HG03159 (cell line): Measurements from ENCODE around the gene DNMT3B.
A peak's percentile ranks its signal among the peaks of the same experiment; 100 is the strongest.
"Not testable (repeated sequence)": the region's sequence is repeated elsewhere in the genome, so short reads cannot be mapped to it uniquely, and the experiment has no call there.

ENCODE experiments used
- ATAC-seq: cut with Tn5 transposase; IDR thresholded peaks from one replicate; pipeline ENCODE4 v1.9.1; 2021; ENCODE audit warnings: mild to moderate bottlenecking, moderate library complexity; ENCODE audit not compliant: unreplicated experiment

Gene DNMT3B

DNA sequence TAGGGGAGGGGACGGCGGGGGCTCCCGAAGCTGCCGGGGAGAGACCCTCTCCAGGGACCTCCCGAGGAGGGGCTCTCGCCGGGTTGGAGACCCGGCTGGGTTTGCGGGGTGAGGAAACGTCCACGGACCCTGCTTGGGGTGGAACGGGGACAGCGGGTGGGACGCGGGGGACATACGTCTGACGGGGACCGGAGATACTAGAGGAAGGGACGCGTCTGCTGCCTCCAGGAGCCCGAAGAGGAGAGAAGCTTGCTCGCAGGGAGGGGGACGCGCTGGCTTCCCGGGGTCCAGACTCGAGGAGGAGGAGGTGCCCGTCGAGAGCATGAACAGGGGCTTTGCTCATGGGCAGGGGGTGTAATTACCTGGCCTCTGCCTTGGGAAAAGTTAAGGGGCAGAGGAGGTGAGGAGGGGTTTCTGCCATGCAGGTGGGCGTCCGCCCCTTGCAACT lies 593 bp downstream of the DNMT3B start:
- peak; percentile 16 for ATAC-seq

DNA sequence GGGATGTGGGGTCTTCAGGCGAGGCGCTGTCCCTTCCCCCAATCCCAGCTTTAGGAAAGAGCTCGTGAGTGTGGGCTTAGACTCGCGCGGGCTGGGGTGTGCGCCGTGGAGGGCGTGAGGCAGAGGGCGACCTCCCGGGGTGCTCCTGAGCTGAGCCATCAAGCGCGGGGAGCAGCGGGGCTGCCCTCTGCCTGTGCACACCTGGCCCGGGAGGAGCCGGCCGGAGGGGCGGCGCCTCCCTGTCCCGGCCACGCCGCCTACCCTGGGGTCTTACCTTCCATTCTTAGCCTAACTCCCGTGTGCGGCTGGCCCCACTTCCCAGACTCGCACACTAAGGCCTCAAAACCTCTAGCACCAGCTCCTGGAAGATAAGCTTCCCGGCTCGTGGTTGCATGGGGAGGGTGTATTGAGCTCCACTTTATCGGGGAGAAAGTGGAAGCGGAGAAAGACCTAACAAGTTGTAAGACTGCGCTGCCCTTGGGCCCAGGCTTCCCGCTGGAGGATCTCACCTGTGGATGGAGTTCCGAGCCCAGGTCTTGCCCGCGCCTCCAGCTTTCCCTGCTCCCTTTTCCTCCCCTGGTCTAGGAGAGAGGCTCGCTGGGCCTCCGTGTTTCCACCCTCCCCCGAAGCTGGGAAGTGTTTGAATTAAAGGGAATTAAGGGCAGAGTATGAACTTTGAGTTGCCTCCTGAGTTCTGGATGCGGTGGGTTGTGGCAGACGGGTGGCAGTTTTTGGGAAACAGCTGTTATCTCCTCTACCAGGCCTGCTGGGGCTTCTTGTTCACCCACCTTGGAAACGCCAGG lies 1.2 kb downstream of the DNMT3B start:
- ATAC-seq = no peak

DNA sequence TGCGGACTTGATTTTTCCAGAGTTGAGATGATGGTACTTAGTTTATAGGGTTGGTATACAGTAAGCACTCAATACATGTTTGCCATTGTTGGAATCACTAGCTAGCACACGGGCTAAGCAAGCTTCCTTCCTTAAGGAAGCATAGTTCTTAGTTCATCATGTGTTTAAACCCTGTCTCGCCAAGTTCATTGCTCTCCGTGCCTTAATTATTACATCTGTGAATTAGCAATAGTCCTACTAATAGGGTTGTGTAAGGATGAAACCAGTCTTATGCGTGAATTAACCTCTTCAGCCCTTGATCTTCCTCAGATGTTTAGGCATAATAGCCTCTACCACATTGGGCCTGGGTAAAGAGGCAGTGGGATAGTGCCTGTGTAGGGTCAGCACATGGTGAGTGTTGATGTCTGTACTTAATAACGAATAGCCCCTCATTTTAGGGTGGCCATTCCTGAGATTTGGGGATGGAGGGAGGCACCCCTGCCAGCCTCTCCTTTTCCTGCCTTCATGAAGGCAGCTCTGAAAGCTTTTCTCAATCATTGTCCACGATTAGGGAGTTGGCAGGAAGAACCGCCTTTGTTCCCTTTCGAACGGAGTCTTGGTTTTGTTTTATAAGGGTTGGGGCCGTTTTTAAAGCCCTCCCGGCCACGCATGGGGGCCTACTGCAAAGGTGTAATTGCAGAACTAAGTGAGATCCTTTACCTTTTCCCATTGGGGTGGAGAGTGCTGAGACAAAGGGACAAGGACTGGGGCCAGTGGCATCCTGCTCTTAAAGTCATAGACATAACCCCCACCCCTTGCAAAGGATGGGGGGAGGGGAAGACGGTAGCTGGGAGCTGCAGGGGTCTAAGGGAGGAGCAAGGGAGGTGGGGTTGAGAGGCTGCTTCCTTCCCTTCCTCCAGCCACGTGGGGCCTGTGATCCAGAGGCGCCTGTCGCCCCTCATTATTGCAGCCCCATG lies 2.1 kb downstream of the DNMT3B start:
- no peak for ATAC-seq

DNA sequence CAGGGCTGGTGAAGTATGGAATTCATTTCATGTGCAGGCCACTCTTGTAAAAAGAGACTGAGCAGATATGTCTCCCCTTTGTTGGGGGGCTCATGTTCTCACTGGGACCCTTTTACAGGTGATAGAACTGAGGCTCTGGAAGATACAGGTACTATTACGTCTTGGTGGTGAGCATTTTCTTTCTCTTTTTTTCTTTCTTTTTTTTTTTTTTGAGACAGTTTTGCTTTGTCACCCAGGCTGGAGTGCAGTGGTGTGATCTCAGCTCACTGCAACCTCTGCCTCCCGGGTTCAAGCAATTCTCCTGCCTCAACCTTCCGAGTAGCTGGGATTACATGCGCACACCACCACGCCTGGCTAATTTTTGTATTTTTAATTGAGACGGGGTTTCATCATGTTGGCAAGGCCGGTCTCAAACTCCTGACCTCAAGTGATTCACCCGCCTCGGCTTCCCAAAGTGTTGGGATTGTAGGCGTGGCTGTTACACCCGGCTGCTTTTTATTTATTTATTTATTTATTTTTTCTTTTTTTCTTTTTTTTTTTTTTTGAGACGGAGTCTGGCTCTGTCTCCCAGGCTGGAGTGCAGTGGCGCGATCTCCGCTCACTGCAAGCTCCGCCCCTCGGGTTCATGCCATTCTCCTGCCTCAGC lies 3.2 kb downstream of the DNMT3B start:
- ATAC-seq = not testable (repeated sequence)

DNA sequence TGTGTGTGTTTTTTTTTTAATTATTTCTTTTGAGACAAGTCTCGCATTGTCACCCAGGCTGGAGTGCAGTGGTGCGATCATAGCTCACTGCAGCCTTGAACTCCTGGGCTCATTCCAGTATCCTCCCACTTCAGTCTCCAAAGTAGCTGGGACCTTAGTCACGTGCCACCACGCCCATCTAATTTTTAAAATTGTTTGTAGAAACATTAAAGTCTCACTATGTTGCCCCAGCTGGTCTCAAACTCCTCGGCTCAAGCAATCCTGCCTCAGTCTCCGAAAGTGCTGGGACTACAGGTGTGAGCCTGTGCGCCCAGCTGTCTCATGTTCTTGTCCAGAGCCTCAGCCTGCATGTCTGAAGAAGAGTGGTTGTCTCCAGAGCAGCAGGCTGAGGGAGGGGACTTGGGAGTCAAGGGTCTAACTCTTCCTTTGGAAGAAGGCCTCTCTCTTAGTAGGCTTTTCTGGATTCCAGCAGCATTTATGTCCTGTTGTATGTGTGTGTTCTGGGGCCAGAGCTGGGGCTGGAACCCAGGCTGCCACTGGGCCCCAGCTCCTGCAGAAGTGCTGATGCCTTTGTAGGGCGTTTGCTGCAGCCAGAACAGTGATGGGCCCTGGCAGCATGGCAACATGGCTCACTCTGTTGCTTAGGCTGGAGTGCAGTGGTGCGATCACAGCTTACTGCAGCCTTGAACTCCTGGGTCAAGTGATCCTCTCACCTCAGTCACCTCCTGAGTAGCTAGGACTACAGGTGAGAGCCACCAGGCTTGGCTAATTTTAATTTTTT lies 5.4 kb downstream of the DNMT3B start:
- ATAC-seq = no peak

DNA sequence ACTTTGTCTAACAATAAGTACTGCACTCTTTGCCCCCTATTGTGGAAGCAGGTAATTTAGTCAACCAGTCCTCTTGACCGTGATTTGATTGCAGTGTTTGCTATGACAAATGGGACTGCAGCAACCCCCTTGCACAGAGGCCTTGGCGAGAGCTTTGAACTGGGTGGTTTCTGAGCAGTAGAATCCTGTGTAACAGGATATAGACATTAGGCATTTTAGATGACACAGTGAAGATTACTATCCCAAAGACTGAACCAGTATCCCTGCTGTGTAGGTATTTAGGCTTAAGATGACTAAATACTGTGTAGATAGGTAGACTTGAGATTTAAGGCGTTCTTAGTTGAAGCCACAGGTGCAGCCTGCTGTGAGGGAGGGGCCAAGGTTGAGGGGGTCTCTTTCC lies 9.9 kb downstream of the DNMT3B start:
- no peak for ATAC-seq

DNA sequence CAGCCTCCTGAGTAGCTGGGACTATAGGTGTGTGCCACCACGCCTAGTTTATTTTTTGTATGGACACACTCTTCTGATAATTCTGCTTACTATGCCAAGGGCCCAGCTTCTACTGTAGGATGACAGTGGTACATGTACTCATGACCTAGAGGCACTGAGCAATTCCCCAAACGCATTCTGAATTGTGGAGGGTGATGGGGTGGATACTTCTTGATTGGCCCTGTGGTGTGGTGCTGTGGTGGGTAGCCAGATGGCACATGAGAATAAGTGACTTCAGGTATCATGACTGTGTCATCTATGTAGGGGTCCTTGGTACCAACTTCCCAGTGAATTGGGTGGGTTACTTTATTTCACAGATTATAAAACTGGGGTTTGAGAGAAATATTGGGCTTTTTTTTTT lies 11.0 kb downstream of the DNMT3B start:
- no peak for ATAC-seq

DNA sequence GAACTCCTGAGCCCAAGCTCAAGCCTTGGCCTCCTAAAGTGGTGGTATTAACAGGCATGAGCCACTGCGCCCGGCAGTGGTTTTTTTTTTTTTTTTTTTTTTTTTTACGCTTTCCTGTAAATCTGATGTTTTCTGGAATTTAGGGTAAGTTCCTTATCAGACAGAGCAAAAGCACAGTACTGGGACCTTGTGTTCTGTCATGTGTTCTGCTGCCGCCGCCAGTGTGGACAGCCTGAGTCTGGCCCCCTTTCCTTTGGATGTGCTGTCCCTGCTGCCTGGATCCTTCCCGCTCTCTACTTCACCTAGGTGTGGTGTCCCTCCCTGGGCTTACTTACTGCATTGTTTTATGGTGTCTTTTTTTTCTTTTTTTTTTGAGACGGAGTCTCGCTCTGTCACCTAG lies 11.7 kb downstream of the DNMT3B start:
- no peak for ATAC-seq

DNA sequence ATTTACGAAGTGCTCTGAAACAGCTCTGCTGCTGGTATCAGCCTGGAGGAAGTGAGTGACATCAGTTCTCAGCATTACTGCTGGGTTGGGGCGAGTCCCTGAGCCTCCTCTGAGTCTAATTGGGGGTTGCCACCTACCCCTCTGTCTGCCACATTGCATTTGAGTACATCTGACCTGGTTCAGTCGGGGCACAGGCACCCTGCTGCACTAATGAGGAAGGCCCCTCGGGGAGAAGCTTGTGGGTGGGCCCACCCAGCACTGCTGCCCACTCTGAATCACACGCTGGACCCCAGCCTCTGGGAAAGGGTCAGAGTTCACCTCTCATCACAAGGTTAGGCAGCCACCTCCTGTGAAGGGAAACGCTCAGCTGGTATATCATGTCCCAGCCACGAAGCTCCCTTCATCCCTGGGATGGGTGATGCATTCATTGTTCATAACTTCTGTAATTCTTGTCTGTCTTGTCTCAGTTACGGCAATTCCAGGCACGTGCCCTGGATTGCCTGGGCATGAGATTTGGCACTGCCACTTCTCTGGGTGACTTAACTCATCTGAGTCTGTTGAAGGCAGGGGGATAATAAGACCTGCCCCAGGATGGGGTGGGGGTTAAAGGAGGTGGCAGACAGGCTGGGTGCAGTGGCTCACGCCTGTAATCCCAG lies 13.3 kb downstream of the DNMT3B start:
- no peak for ATAC-seq

DNA sequence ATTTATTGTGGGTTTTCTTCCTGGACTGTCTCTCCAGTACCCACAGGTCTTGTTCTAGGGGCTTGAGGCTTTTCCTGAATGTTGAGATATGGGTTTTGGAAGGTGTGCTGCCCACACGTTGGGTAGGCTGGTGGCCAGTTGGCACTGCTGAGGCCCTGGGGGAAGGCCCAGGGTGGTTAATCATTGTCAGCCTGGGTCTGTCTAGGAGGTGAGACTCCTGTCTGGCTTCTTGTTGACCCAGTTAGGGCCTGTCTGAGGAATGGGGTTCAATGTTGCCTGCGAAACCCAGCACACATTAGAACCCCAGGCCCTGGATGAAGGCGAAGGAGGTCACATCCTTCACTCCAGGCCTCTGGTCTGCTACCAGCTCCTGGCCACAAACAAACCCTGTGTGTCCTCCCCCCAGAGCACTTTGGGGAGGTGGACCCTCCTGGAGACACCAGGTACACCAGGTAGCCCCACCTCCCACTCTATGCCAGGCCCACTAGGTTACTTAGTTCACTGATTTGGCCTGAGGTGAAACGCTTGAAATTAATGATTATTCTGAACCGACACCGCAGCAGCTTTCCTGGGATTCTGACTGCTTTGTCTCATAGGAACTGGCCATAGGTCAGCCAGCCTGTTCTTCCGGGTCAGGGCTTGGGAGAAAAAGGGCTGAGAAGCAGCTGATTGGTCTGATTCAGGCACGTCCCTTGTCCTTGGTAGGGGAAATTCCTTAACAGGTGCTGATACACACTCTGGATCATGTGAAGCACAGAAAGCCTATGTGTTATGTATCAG lies 15.2 kb downstream of the DNMT3B start:
- ATAC-seq = no peak

DNA sequence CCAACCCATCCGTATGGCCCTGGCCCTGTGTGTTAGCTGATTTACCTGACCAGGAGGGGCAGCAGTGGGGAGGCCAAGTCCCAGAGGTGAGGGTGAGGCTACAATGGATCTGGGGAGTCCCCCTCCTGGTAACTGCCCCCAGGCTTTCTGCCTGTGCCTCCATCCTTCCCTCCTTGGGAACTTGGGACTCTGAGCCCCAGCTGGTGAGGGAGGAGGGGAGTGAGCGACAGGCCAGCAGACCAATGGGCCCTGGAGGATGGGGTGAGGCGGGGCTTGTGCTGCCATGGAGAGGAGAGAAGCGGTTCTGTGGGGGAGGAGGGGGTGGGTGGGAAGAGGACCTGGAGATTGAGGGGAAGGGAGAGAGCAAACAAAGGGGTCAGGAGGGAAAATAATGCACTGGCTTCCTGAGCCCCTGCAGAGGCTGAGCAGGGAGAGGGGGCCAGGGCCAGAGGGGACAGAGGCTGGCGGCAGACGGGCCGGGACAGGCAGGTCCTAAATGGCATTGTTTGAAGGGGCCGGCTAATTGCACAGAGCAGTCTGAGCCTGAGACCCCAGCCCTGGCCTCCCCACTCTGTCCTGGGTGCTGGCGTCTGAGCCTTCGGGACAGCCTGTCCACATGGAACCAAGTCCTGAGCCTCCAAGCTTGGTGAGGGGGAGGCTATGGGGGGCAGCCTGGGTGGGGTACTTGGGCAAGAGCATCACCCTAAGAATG lies 17.5 kb downstream of the DNMT3B start:
- no peak for ATAC-seq

DNA sequence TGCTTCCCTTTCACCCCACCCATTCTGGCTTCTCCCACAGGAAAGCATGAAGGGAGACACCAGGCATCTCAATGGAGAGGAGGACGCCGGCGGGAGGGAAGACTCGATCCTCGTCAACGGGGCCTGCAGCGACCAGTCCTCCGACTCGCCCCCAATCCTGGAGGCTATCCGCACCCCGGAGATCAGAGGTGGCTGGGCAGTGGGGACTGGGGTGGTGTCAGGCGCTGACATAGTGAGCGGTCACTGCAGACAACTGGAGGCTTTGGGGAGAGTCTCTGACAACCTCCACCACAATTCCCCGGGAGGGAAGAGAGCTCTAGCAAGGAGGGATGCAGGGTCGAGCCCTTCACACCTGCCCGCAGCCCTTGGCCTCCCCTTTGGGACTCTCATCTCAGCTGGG lies 18.1 kb downstream of the DNMT3B start:
- ATAC-seq = no peak

DNA sequence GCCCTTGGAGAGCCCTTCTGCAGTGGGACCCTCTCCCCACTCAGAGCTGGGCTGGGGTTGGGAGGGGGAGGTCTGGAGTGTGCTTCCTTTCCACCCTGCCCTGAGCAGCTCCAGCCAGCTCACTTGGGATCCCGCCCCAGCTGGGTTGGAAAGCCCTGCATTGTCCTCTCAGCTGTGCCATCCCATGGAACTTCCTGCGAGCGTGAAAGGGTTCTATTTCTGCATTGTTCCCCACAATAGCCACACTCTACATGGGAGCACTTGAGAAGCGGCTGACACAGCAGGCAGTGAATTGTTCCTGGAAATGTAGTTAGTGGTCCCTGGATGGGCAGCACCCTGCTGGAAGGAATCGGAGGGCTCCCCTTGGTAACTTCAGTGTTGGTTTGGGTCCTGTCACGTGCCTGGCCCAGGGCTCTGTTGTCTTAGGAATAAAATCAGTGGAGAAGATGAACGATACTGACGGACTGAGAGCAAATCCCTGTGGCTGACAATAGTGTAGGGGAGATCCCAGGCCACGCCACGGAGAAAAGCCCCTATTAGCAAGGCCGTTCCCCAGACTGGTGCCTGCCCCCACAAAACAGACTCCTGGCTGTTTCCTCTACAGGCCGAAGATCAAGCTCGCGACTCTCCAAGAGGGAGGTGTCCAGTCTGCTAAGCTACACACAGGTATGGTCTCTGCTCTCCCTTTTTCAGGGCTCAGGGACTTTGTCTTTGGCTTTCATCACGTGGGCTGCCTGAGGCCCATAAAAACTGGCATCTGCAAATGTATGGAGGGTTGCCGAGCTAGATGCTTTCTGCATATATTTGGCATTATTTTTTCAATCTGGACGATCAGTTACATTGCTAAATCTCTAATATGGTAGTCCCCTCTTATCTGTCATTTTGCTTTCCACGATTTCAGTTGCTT lies 18.8 kb downstream of the DNMT3B start:
- ATAC-seq = no peak

DNA sequence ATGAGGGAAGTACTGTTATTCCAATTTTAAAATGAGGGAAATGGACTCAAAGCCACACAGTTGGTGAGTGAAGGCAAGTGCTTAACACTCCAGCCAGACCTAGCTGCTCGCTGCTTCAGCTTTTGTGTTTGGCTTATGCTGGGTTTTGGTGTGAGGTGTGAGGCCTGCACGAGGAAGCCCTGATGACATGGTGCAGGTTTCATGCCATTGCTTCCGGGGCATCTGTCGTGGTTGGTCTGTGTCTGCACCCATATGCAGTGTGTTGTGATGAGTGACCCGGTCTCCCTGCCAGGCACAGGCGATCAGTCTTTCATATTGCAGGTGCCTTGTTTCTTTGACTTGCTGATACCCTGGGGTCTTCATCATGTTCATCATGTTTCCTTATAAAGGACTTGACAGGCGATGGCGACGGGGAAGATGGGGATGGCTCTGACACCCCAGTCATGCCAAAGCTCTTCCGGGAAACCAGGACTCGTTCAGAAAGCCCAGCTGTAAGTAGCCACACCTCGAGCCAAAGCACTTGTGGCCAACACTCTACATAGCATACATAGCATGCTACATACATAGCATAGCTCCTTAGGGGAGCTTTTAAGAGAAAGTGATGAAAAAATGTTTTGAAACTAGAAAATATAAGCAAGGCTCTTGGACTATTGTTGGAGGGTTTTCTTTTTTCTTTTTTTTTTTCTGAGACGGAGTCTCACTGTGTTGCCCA lies 22.3 kb downstream of the DNMT3B start:
- no peak for ATAC-seq

DNA sequence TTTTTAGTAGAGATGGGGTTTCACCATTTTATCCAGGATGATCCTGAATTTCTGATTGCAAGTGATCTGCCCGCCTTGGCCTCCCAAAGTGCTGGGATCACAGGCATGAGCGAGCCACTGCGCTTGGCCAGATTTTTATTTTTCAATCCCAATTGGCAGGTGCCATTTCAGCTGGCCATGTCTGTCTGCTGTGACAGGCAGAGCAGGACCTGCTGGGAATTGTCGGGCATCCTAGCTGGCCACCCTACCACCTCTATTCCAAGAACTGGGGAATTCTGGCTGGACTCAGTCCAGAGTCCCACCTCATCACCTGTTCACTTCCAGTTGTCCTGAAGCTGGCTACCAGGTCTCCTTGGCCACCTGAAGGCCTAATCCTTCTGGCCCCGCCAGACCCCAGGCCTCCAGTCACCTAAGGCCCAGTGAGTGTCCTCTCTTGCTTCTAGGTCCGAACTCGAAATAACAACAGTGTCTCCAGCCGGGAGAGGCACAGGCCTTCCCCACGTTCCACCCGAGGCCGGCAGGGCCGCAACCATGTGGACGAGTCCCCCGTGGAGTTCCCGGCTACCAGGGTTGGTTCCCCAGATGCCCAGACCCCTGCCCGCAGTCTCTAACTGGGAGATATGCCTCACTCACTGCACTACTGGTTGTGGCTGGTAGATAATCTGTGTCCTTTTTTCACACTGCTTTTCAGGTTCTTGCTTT lies 24.0 kb downstream of the DNMT3B start:
- ATAC-seq = no peak

DNA sequence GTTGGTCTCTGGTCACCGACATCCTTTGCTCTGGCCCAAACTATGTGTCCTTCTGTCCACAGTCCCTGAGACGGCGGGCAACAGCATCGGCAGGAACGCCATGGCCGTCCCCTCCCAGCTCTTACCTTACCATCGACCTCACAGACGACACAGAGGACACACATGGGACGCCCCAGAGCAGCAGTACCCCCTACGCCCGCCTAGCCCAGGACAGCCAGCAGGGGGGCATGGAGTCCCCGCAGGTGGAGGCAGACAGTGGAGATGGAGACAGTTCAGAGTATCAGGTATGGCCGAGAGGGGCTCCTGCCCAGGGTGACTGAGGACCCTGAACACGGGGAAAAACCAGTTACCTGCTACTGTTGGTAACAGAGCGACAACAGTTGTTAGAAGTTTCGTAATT lies 25.0 kb downstream of the DNMT3B start:
- no peak for ATAC-seq
